WI38 (cell line): ENCODE results near the gene CEP112.

Experiments used
- H3K4me3 ChIP-seq: 2 replicates; pipeline ENCODE4 v1.5.1; 2011; ENCODE audit warnings: low read depth, mild to moderate bottlenecking, control low read depth, low read length
- TF ChIP-seq, protein P1 (sequence below): IDR thresholded peaks from 2 replicates; pipeline ENCODE4 v1.5.1; 2012; ENCODE audit warnings: low read depth, mild to moderate bottlenecking, control low read depth, low read length

The CEP112 gene

GRCh38 chr17:65876985-65877384 lies 314.9 kb downstream of the CEP112 start:
- H3K4me3 ChIP-seq = no peak overlapping the region
- TF ChIP-seq, protein P1, sequence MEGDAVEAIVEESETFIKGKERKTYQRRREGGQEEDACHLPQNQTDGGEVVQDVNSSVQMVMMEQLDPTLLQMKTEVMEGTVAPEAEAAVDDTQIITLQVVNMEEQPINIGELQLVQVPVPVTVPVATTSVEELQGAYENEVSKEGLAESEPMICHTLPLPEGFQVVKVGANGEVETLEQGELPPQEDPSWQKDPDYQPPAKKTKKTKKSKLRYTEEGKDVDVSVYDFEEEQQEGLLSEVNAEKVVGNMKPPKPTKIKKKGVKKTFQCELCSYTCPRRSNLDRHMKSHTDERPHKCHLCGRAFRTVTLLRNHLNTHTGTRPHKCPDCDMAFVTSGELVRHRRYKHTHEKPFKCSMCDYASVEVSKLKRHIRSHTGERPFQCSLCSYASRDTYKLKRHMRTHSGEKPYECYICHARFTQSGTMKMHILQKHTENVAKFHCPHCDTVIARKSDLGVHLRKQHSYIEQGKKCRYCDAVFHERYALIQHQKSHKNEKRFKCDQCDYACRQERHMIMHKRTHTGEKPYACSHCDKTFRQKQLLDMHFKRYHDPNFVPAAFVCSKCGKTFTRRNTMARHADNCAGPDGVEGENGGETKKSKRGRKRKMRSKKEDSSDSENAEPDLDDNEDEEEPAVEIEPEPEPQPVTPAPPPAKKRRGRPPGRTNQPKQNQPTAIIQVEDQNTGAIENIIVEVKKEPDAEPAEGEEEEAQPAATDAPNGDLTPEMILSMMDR = no peak

- no peak overlapping the region for H3K4me3 ChIP-seq
- TF ChIP-seq, protein P1 = no peak
Observed at GRCh38 chr17:65868881-65869280, 323.1 kb downstream of the CEP112 start.

DNA sequence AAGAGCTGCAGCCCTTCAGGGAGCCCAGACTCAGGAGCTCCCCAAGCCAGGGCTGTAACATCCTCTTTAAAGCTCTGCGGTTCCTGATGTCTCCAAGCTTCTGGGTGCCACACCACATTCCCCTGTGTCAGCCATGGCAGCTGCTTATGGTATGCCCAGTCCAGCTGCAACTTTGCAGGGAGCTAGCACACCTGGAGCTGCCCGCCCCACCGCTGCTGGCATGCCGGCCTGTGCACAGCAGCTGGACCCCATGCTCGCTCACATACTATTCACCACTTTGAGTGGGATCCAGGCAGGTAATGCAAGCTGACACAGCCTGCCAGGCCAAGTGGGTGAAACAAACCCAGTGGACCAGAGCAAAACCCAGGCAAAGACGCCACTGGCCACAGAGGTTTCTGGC lies 324.9 kb downstream of the CEP112 start:
- H3K4me3 ChIP-seq = no peak overlapping the region
- TF ChIP-seq, protein P1 = no peak

DNA sequence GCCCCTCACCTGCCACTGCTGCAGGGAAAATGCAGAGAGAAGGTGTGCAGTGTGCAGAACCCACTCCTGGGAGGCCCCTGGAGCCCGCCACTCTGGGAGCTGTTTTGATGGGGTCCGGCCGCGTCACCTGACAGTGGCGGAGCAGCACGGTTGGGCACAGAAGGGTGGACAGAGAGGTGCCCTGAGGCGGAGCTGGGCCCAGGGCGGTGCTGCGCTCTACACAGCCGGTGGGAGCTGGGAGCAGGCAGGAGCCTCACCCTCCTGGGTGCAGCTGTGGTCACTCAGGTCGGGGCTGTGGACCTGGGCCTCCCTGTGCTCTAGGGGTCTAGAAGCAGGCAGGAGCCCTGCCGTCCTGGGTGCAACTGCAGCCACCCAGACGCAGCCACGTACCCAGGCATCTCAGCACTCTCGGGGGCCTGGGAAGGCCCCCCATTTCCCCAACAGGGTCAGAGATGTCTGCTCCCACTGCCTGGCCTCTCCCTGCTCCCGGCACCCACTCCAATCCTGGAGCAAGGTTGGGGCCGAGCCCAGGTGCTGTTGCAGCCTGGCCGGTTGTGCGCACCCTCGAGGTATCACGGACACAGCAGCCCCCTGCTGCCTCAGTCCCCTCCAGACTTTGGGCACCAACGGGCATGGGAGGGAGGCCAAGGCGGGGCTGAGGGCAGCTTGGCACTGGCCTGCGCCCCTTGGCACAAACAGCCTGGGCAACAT lies 326.1 kb downstream of the CEP112 start:
- H3K4me3 ChIP-seq = no peak overlapping the region
- TF ChIP-seq, protein P1 = no peak

DNA sequence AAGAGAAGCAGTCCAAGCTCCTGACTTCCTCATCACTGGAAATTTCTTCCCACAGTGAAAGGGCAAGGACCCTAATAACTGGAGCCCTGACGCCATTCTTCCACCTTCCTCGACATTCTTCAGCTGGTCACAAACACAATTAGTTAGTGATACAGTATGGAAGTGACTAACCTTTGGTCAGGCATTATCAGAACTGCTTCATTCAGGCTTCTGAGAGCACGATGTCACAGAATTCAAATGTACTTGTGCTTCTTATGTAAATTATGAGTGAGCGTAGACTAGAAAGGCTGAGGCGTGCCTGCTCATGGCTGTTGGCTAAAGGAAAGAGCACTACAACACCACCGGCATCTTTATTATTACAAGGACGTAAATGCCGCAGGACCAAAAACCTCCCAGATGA lies 327.5 kb downstream of the CEP112 start:
- no peak overlapping the region for H3K4me3 ChIP-seq
- TF ChIP-seq, protein P1 = no peak

- no peak overlapping the region for H3K4me3 ChIP-seq
- TF ChIP-seq, protein P1 = no peak
Observed at GRCh38 chr17:65857718-65858117, 334.2 kb downstream of the CEP112 start.

GRCh38 chr17:65856865-65857264 lies 335.1 kb downstream of the CEP112 start:
- TF ChIP-seq, protein P1 = no peak

More at GRCh38 chr17:65856865-65857264, 335.1 kb downstream of the CEP112 start:
- H3K4me3 ChIP-seq = no peak overlapping the region
